Stimulated activated CD8-positive, alpha-beta memory T cell treated with anti-CD3 and anti-CD28 coated beads, Interleukin-2, amount 100 ng/mL, for 48 hours (primary cell): ENCODE measurements around the gene PTRHD1.
"Not testable (repeated sequence)": the region's sequence is repeated elsewhere in the genome, so short reads cannot be mapped to it uniquely, and the experiment has no call there.

Source experiments
- DNase-seq, 2 donors: peaks; one replicate each; pipeline ENCODE4 v3.0.0-alpha.2; 2020; ENCODE audit warnings: low read depth in 2 of 2

The PTRHD1 gene

GRCh38 chr2:24809316-24810007, 16.3 kb upstream of the PTRHD1 start:
- DNase-seq: no peak

- no peak for DNase-seq
Observed at GRCh38 chr2:24806661-24807036, 13.5 kb upstream of the PTRHD1 start.

- DNase-seq: not testable (repeated sequence)
Observed at GRCh38 chr2:24805811-24806660, 12.8 kb upstream of the PTRHD1 start.

- not testable (repeated sequence) for DNase-seq
Observed at GRCh38 chr2:24800487-24800886, 7.3 kb upstream of the PTRHD1 start.

GRCh38 chr2:24797644-24798043, 4.5 kb upstream of the PTRHD1 start:
- DNase-seq: no peak

- peak in 1 of 2 donors; percentile 3 for DNase-seq
Observed at GRCh38 chr2:24793761-24794435, 707 bp upstream of the PTRHD1 start.

- no peak for DNase-seq
Observed at GRCh38 chr2:24792542-24792873, 683 bp downstream of the PTRHD1 start.

- no peak for DNase-seq
Observed at GRCh38 chr2:24791452-24791851, 1.7 kb downstream of the PTRHD1 start.

- no peak for DNase-seq
Observed at GRCh38 chr2:24788816-24789215, 4.4 kb downstream of the PTRHD1 start.

- no peak for DNase-seq
Observed at GRCh38 chr2:24787532-24787931, 5.7 kb downstream of the PTRHD1 start.

GRCh38 chr2:24785671-24786321, 7.4 kb downstream of the PTRHD1 start:
- no peak for DNase-seq

GRCh38 chr2:24783641-24784040, 9.6 kb downstream of the PTRHD1 start:
- DNase-seq: no peak

- DNase-seq: no peak
Observed at GRCh38 chr2:24779116-24779515, 14.1 kb downstream of the PTRHD1 start.

- no peak for DNase-seq
Observed at GRCh38 chr2:24774373-24774772, 18.8 kb downstream of the PTRHD1 start.

GRCh38 chr2:24771764-24772586, 21.2 kb downstream of the PTRHD1 start:
- DNase-seq: no peak

- no peak for DNase-seq
Observed at GRCh38 chr2:24771061-24771460, 22.1 kb downstream of the PTRHD1 start.

- DNase-seq: no peak
Observed at GRCh38 chr2:24768601-24769000, 24.6 kb downstream of the PTRHD1 start.

GRCh38 chr2:24768013-24768412, 25.2 kb downstream of the PTRHD1 start:
- no peak for DNase-seq

GRCh38 chr2:24766609-24767008, 26.6 kb downstream of the PTRHD1 start:
- DNase-seq: peak; percentile 1 to 7

GRCh38 chr2:24763843-24764242, 29.3 kb downstream of the PTRHD1 start:
- DNase-seq: no peak

GRCh38 chr2:24762518-24762917, 30.7 kb downstream of the PTRHD1 start:
- no peak for DNase-seq
